ENCODE data around the gene ACAN.

ACAN gene

DNA sequence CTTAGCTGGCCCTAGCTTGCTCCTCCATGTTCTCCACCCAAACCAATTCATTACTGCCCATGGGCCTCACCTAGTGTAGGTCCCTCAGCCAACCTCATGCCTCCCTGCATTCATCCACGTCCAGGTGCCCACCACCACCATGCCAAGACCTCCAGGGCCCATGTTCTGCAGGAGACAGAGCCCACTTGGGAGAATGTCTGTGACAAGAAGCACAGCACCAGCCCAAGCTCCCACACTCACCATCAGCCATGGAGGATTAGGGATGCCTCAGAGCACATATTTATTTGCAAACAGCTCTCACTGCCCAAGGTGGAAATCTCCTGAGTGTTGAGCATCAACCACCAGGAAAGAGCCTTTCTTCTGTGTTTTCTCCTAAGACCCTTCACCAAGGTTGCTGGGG, 43.4 kb upstream of the ACAN start:
- TF ChIP-seq EZH2phosphoT487 (IDR thresholded peaks at IDR 0.05; ENCODE audit: low read length) (no peak), EZH2 (optimal IDR thresholded peaks at IDR 0.05; ENCODE audit: low read depth, low read length) (no peak)
- TF ChIP-seq, protein P1, sequence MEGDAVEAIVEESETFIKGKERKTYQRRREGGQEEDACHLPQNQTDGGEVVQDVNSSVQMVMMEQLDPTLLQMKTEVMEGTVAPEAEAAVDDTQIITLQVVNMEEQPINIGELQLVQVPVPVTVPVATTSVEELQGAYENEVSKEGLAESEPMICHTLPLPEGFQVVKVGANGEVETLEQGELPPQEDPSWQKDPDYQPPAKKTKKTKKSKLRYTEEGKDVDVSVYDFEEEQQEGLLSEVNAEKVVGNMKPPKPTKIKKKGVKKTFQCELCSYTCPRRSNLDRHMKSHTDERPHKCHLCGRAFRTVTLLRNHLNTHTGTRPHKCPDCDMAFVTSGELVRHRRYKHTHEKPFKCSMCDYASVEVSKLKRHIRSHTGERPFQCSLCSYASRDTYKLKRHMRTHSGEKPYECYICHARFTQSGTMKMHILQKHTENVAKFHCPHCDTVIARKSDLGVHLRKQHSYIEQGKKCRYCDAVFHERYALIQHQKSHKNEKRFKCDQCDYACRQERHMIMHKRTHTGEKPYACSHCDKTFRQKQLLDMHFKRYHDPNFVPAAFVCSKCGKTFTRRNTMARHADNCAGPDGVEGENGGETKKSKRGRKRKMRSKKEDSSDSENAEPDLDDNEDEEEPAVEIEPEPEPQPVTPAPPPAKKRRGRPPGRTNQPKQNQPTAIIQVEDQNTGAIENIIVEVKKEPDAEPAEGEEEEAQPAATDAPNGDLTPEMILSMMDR (IDR thresholded peaks at IDR 0.05; ENCODE audit: low read length) = no peak
- Histone ChIP-seq H3K4me3 (ENCODE audit: low read length) (no peak overlapping the region), H3F3A (ENCODE audit: insufficient read depth, low read length) (0 out of 2 replicates have a peak, but pooled peaks cover 4% of the 10 kb centered on the region), H3K9me2 (replicated peaks; ENCODE audit: insufficient read depth, low read length) (no peaks in the 10 kb centered on the region), H3K27ac (ENCODE audit: low read length) (no peak overlapping the region), H3K27me3 (replicated peaks; ENCODE audit: insufficient read depth, low read length) (no peaks in the 10 kb centered on the region), H2AFZ (ENCODE audit: low read length) (no peak overlapping the region), H3K9ac (ENCODE audit: low read length) (no peak overlapping the region), H3K9me3 (replicated peaks; ENCODE audit: insufficient read depth, low read length) (no peaks in the 10 kb centered on the region), H3K4me2 (ENCODE audit: low read depth, low read length) (no peak overlapping the region), H3K79me2 (ENCODE audit: low read length) (no peaks in the 10 kb centered on the region), H3K4me1 (ENCODE audit: low read length) (peaks cover 13% of the 10 kb centered on the region), H4K20me1 (ENCODE audit: insufficient read depth, low read length) (no peaks in the 10 kb centered on the region), H3K36me3 (replicated peaks; ENCODE audit: insufficient read depth, low read length) (no peaks in the 10 kb centered on the region)
- DNase-seq = no peak

DNA sequence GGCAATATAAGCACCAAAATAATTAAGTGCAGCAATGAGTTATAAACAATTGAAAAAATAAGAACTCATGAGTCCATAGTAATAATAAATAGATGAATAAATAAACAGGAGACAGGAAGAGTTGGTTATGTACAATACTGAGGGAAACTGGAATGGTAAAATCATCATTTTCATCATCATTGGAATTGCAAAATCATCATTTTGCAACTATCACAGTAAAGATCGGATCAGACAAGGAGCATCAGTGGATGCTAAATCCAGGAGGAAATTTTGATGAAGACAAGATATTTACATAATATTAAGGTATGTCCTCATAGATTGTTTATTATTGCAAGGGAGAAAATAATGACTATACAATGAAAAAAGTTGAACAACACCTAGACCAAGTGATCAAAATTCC, 38.8 kb upstream of the ACAN start:
- Histone ChIP-seq H3K4me2 (ENCODE audit: low read depth, low read length) (no peak overlapping the region), H3K9me2 (replicated peaks; ENCODE audit: insufficient read depth, low read length) (no peaks in the 10 kb centered on the region), H3K79me2 (ENCODE audit: low read length) (no peaks in the 10 kb centered on the region), H3K27me3 (replicated peaks; ENCODE audit: insufficient read depth, low read length) (no peaks in the 10 kb centered on the region), H3F3A (ENCODE audit: insufficient read depth, low read length) (no peaks in the 10 kb centered on the region), H3K4me3 (ENCODE audit: low read length) (no peak overlapping the region), H3K9ac (ENCODE audit: low read length) (no peak overlapping the region), H3K36me3 (replicated peaks; ENCODE audit: insufficient read depth, low read length) (no peaks in the 10 kb centered on the region), H3K4me1 (ENCODE audit: low read length) (no peaks in the 10 kb centered on the region), H2AFZ (ENCODE audit: low read length) (no peak overlapping the region), H3K9me3 (replicated peaks; ENCODE audit: insufficient read depth, low read length) (no peaks in the 10 kb centered on the region), H4K20me1 (ENCODE audit: insufficient read depth, low read length) (no peaks in the 10 kb centered on the region), H3K27ac (ENCODE audit: low read length) (no peak overlapping the region)
- no peak for DNase-seq
- TF ChIP-seq EZH2phosphoT487 (IDR thresholded peaks at IDR 0.05; ENCODE audit: low read length) = no peak
- TF ChIP-seq EZH2 (optimal IDR thresholded peaks at IDR 0.05; ENCODE audit: low read depth, low read length) = no peak
- TF ChIP-seq, protein P1 (IDR thresholded peaks at IDR 0.05; ENCODE audit: low read length) = no peak

- H3K79me2 ChIP-seq (ENCODE audit: low read length) = no peaks in the 10 kb centered on the region
- no peaks in the 10 kb centered on the region for H3K36me3 ChIP-seq (replicated peaks; ENCODE audit: insufficient read depth, low read length)
- no peaks in the 10 kb centered on the region for H3K9me2 ChIP-seq (replicated peaks; ENCODE audit: insufficient read depth, low read length)
- no peak for TF ChIP-seq EZH2 (optimal IDR thresholded peaks at IDR 0.05; ENCODE audit: low read depth, low read length)
- H3K27me3 ChIP-seq (replicated peaks; ENCODE audit: insufficient read depth, low read length) = no peaks in the 10 kb centered on the region
- H3F3A ChIP-seq (ENCODE audit: insufficient read depth, low read length) = no peaks in the 10 kb centered on the region
- no peaks in the 10 kb centered on the region for H3K9me3 ChIP-seq (replicated peaks; ENCODE audit: insufficient read depth, low read length)
- no peak overlapping the region for H2AFZ ChIP-seq (ENCODE audit: low read length)
- no peak for DNase-seq
- H3K4me3 ChIP-seq (ENCODE audit: low read length) = no peak overlapping the region
- no peaks in the 10 kb centered on the region for H4K20me1 ChIP-seq (ENCODE audit: insufficient read depth, low read length)
- H3K4me1 ChIP-seq (ENCODE audit: low read length) = no peaks in the 10 kb centered on the region
- no peak overlapping the region for H3K9ac ChIP-seq (ENCODE audit: low read length)
- no peak overlapping the region for H3K4me2 ChIP-seq (ENCODE audit: low read depth, low read length)
- no peak overlapping the region for H3K27ac ChIP-seq (ENCODE audit: low read length)
Measured at GRCh38 chr15:88765212-88765611, 38.0 kb upstream of the ACAN start.

- Histone ChIP-seq H3K4me1 (ENCODE audit: low read length) (no peaks in the 10 kb centered on the region), H2AFZ (ENCODE audit: low read length) (no peak overlapping the region), H3K79me2 (ENCODE audit: low read length) (no peaks in the 10 kb centered on the region), H3K36me3 (replicated peaks; ENCODE audit: insufficient read depth, low read length) (no peaks in the 10 kb centered on the region), H4K20me1 (ENCODE audit: insufficient read depth, low read length) (no peaks in the 10 kb centered on the region), H3F3A (ENCODE audit: insufficient read depth, low read length) (no peaks in the 10 kb centered on the region), H3K9ac (ENCODE audit: low read length) (no peak overlapping the region), H3K9me3 (replicated peaks; ENCODE audit: insufficient read depth, low read length) (no peaks in the 10 kb centered on the region), H3K4me3 (ENCODE audit: low read length) (no peak overlapping the region), H3K27me3 (replicated peaks; ENCODE audit: insufficient read depth, low read length) (no peaks in the 10 kb centered on the region), H3K4me2 (ENCODE audit: low read depth, low read length) (no peak overlapping the region), H3K27ac (ENCODE audit: low read length) (no peak overlapping the region), H3K9me2 (replicated peaks; ENCODE audit: insufficient read depth, low read length) (no peaks in the 10 kb centered on the region)
- DNase-seq = no peak
- TF ChIP-seq EZH2phosphoT487 (IDR thresholded peaks at IDR 0.05; ENCODE audit: low read length) (no peak), EZH2 (optimal IDR thresholded peaks at IDR 0.05; ENCODE audit: low read depth, low read length) (no peak)
- TF ChIP-seq, protein P1 (IDR thresholded peaks at IDR 0.05; ENCODE audit: low read length) = no peak
Measured at GRCh38 chr15:88769161-88769971, 33.9 kb upstream of the ACAN start.

Measured in MM.1S (cell line).